HCT116 (cell line): ENCODE data around the gene FOXO3. TPM values are rescaled to one million over a fixed set of nuclear protein-coding genes. Genes with fewer than 3 reads are reported as not detected.

Experiments
- ATAC-seq: fragments of 200-7000 bp; cut with Tn5 transposase; 2 replicates; pipeline ENCODE4 v1.9.1; 2020; ENCODE audit warnings: mild to moderate bottlenecking, moderate library complexity
- BruUV-seq: library from RNA; stranded (reverse); fragments of 400-500 nt; replicated peaks from 2 replicates; lab custom pipeline; 2021; lab: Mats Ljungman, UMichigan
- CTCF ChIA-PET: fragments of 300-600 bp; sonication (Branson Sonifier 250); formaldehyde crosslinking; loops from one replicate; lab custom pipeline; 2021; ENCODE audit warnings: antibody characterized with exemption; lab: Charles Lee
- POLR2A ChIA-PET: fragments of 300-600, 350-600 bp; sonication (Branson Sonifier 250); formaldehyde crosslinking; loops from one replicate; lab custom pipeline; 2021; ENCODE audit warnings: antibody characterized with exemption; lab: Charles Lee
- RAD21 ChIA-PET, 2 experiments: fragments of 300-600 bp; sonication (Branson Sonifier 250); formaldehyde crosslinking; loops; one replicate each; lab custom pipeline; 2023; ENCODE audit warnings: low total read pairs in 2 of 2; ENCODE audit not compliant: uncharacterized antibody in 2 of 2, unreplicated experiment in 2 of 2, low non-redundant PET in 1 of 2; lab: Charles Lee
- DNase-seq: peaks from one replicate; pipeline ENCODE4 v3.0.0-alpha.2; 2010; ENCODE audit warnings: low read depth, low spot score
- H2AFZ ChIP-seq: fragments of 200-600 bp; shearing (Covaris generic), sonication (generic); 2 replicates; pipeline ENCODE4 v1.6.1; 2017; ENCODE audit warnings: low read depth, mixed run types, mixed read lengths, antibody characterized with exemption, low read length; ENCODE audit not compliant: poor library complexity, severe bottlenecking
- H3K27ac ChIP-seq: 2 replicates; pipeline ENCODE4 v1.5.1; 2012; ENCODE audit warnings: low read depth, low read length
- H3K27me3 ChIP-seq: fragments of 200-600 bp; sonication (generic); 2 replicates; pipeline ENCODE4 v1.6.1; 2016; ENCODE audit warnings: mixed run types, low read length, mixed read lengths; ENCODE audit not compliant: insufficient read depth
- H3K36me3 ChIP-seq, 2 experiments: fragments of 200-500 bp in 1 of 2; fragments of 200-600 bp in 1 of 2; sonication (Bioruptor generic) in 1 of 2; sonication (generic) in 1 of 2; 2 replicates each; pipeline versions ENCODE4 v1.5.1 to v1.6.1; 2014 to 2016; ENCODE audit warnings: low read length in 2 of 2, inconsistent platforms in 1 of 2, mixed read lengths in 1 of 2, mixed run types in 1 of 2; ENCODE audit not compliant: insufficient read depth in 2 of 2, control insufficient read depth in 1 of 2
- H3K4me1 ChIP-seq, 2 experiments: fragments of 200-600 bp in 1 of 2; sonication (generic) in 1 of 2; 2 replicates each; pipeline versions ENCODE4 v1.5.1 to v1.6.1; 2012 to 2017; ENCODE audit warnings: low read length in 2 of 2, inconsistent platforms in 1 of 2, mild to moderate bottlenecking in 1 of 2, mixed read lengths in 1 of 2, mixed run types in 1 of 2, moderate library complexity in 1 of 2; ENCODE audit not compliant: insufficient read depth in 2 of 2, control insufficient read depth in 1 of 2
- H3K4me2 ChIP-seq: fragments of 200-600 bp; sonication (generic); 2 replicates; pipeline ENCODE4 v1.6.1; 2017; ENCODE audit warnings: mixed run types, low read length, mixed read lengths
- H3K4me3 ChIP-seq, 2 experiments: fragments of 200-600 bp in 1 of 2; sonication (generic) in 1 of 2; replicated peaks in 1 of 2; 2 replicates each; pipeline ENCODE4 v1.5.1; 2011 to 2016; ENCODE audit warnings: low read length in 2 of 2, control low read depth in 1 of 2, low read depth in 1 of 2, mild to moderate bottlenecking in 1 of 2, mixed read lengths in 1 of 2, mixed run types in 1 of 2
- H3K79me2 ChIP-seq: fragments of 200-600 bp; sonication (generic); 2 replicates; pipeline ENCODE4 v1.6.1; 2017; ENCODE audit warnings: mild to moderate bottlenecking, mixed run types, low read length, moderate library complexity, mixed read lengths; ENCODE audit not compliant: insufficient read depth
- H3K9ac ChIP-seq: fragments of 200-600 bp; sonication (generic); 2 replicates; pipeline ENCODE4 v1.6.1; 2016; ENCODE audit warnings: low read length, mixed read lengths
- H3K9me2 ChIP-seq: fragments of 200-600 bp; sonication (generic), shearing (Covaris generic); 2 replicates; pipeline ENCODE4 v1.6.1; 2017; ENCODE audit warnings: mixed run types, mild to moderate bottlenecking, moderate library complexity; ENCODE audit not compliant: insufficient read depth
- H3K9me3 ChIP-seq, 2 experiments: fragments of 200-500 bp in 1 of 2; fragments of 200-600 bp in 1 of 2; sonication (Bioruptor generic) in 1 of 2; sonication (generic) in 1 of 2; 2 replicates each; pipeline ENCODE4 v1.6.1; 2014 to 2017; ENCODE audit warnings: low read length in 2 of 2, mixed read lengths in 2 of 2, inconsistent platforms in 1 of 2, low read depth in 1 of 2, mild to moderate bottlenecking in 1 of 2, mixed run types in 1 of 2, moderate library complexity in 1 of 2; ENCODE audit not compliant: control insufficient read depth in 1 of 2, insufficient read depth in 1 of 2
- H4K20me1 ChIP-seq: fragments of 200-600 bp; sonication (generic), shearing (Covaris generic); 2 replicates; pipeline ENCODE4 v1.6.1; 2017; ENCODE audit warnings: mixed run types, mild to moderate bottlenecking, moderate library complexity; ENCODE audit not compliant: insufficient read depth
- CBX3 ChIP-seq: IDR thresholded peaks from 2 replicates; pipeline ENCODE4 v1.6.1; 2012; ENCODE audit warnings: low read depth
- YY1 ChIP-seq: IDR thresholded peaks from 2 replicates; pipeline ENCODE4 v1.6.1; 2011; ENCODE audit warnings: low read length, low read depth, moderate library complexity, mild to moderate bottlenecking; ENCODE audit not compliant: insufficient replicate concordance; ENCODE audit errors: extremely low read depth
- intact Hi-C: fragments of 100-400 bp; cut with micrococcal nuclease; formaldehyde crosslinking; loops from 2 replicates; pipeline ENCODE4 v1.10.0; 2022
- total RNA-seq: library from RNA; stranded (reverse); gene quantifications from one replicate; pipeline ENCODE4 v1.2.1, GENCODE V29; 2021; ENCODE audit not compliant: unreplicated experiment
- TF ChIP-seq, protein P1 (sequence below), 3 experiments: fragments of 200-600 bp in 1 of 3; sonication (generic) in 1 of 3; IDR thresholded peaks in 2 of 3; conservative IDR thresholded peaks in 1 of 3; 2 replicates each; pipeline ENCODE4 v1.5.1; 2012 to 2017; ENCODE audit warnings: low read depth in 2 of 3, low read length in 2 of 3, antibody characterized with exemption in 1 of 3, borderline replicate concordance in 1 of 3, control low read depth in 1 of 3, mild to moderate bottlenecking in 1 of 3, mixed read lengths in 1 of 3, mixed run types in 1 of 3, moderate library complexity in 1 of 3; ENCODE audit not compliant: insufficient read depth in 1 of 3
- TF ChIP-seq, protein P2 (sequence below): IDR thresholded peaks from 2 replicates; pipeline ENCODE4 v1.6.1; 2011; ENCODE audit warnings: mild to moderate bottlenecking, low read length, moderate library complexity; ENCODE audit not compliant: insufficient replicate concordance; ENCODE audit errors: extremely low read depth

The FOXO3 gene
- total RNA-seq, 1 experiment from 2014 or later = 40.0 TPM

DNA sequence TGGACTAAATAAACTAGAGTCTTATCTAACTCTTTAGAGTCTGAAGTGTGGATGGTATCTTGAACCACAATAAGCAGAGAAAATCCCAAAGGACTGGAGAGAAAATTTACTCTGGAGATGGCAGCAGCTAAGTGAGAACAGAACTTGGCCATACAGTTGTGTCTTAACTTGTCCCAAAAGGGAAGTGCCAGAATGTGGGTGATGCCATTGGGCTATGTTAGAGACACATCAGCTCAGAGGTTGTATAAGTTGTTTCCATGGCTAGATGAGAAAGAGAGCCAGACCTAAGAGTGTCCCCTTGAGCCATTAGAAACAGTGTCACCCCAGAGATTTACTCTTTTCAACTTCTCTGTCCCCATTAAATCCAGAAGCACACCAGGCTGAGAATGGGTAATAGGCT lies 36.2 kb downstream of the FOXO3 start:
- ATAC-seq = no peak
- peaks cover 6 to 10% of the 10 kb centered on the region in 2 experiments for H3K4me1 ChIP-seq
- peaks cover 3% of the 10 kb centered on the region; the same call in 1 of the 2 replicates for H4K20me1 ChIP-seq
- no peaks in the 10 kb centered on the region for H3K9me2 ChIP-seq
- intact Hi-C loops = no loop called here
- BruUV-seq = no TSS peak
- H3K4me2 ChIP-seq = no peak overlapping the region
- no peak overlapping the region for H2AFZ ChIP-seq
- peaks cover 91% of the 10 kb centered on the region for H3K79me2 ChIP-seq
- no peak for DNase-seq
- no peak overlapping the region for H3K27ac ChIP-seq
- TF ChIP-seq, protein P1, sequence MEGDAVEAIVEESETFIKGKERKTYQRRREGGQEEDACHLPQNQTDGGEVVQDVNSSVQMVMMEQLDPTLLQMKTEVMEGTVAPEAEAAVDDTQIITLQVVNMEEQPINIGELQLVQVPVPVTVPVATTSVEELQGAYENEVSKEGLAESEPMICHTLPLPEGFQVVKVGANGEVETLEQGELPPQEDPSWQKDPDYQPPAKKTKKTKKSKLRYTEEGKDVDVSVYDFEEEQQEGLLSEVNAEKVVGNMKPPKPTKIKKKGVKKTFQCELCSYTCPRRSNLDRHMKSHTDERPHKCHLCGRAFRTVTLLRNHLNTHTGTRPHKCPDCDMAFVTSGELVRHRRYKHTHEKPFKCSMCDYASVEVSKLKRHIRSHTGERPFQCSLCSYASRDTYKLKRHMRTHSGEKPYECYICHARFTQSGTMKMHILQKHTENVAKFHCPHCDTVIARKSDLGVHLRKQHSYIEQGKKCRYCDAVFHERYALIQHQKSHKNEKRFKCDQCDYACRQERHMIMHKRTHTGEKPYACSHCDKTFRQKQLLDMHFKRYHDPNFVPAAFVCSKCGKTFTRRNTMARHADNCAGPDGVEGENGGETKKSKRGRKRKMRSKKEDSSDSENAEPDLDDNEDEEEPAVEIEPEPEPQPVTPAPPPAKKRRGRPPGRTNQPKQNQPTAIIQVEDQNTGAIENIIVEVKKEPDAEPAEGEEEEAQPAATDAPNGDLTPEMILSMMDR (IDR thresholded peaks at IDR 0.05 in 2 of 3, conservative IDR thresholded peaks at IDR 0.05 in 1 of 3; ENCODE audit: borderline replicate concordance in 1 of 3, insufficient read depth in 1 of 3, low read depth in 2 of 3, low read length in 2 of 3) = no peak
- no peak for TF ChIP-seq YY1
- no peaks in the 10 kb centered on the region for H3K9me3 ChIP-seq
- RAD21 ChIA-PET = no interaction called here
- POLR2A ChIA-PET = no interaction called here
- H3K27me3 ChIP-seq = no peaks in the 10 kb centered on the region
- CTCF ChIA-PET = no interaction called here
- no peaks in the 10 kb centered on the region for H3K36me3 ChIP-seq
- H3K4me3 ChIP-seq = no peak overlapping the region
- H3K9ac ChIP-seq = no peak overlapping the region

DNA sequence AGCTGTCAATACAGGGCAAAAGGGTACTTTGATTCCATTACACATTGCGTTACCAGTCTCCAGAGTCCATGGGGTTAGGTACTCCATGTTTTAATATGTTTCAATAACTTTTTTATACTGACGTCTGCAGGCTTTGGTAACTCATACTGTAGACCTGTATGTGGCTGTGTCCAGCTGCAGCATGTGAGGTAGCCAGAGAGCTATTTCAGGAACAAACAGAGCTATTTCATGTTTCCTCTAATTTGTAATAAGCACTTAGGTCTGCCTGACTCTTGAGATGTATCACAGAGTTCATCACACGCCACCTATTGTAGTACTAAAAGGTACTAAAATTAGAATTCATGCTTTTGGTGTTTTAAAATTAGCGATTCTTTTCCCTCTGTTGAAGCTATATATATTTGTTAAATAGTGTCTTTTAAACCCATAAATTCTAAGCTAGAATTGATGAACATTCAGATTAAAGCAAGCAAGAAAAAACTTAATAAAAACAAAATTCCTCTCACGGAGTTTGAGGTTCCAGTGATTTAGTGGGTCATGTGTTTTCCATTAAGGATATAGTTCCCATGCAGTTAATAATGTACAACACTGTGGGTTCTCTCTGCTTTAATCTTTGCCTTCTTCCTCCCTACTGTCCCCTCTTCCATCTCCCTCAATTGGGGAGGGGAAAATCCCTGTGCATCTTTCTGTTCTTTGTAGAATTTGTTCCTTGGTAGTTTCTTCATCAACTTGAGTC lies 37.0 kb downstream of the FOXO3 start:
- H3K36me3 ChIP-seq = no peaks in the 10 kb centered on the region
- BruUV-seq = no TSS peak
- peaks cover 90% of the 10 kb centered on the region for H3K79me2 ChIP-seq
- TF ChIP-seq, protein P2, sequence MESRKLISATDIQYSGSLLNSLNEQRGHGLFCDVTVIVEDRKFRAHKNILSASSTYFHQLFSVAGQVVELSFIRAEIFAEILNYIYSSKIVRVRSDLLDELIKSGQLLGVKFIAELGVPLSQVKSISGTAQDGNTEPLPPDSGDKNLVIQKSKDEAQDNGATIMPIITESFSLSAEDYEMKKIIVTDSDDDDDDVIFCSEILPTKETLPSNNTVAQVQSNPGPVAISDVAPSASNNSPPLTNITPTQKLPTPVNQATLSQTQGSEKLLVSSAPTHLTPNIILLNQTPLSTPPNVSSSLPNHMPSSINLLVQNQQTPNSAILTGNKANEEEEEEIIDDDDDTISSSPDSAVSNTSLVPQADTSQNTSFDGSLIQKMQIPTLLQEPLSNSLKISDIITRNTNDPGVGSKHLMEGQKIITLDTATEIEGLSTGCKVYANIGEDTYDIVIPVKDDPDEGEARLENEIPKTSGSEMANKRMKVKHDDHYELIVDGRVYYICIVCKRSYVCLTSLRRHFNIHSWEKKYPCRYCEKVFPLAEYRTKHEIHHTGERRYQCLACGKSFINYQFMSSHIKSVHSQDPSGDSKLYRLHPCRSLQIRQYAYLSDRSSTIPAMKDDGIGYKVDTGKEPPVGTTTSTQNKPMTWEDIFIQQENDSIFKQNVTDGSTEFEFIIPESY = no peak
- TF ChIP-seq CBX3 = no peak
- H3K9me3 ChIP-seq = no peaks in the 10 kb centered on the region
- ChIA-PET CTCF (no interaction called here), RAD21 (no interaction called here), POLR2A (no interaction called here)
- no peak overlapping the region for H3K4me3 ChIP-seq
- H3K4me2 ChIP-seq = no peak overlapping the region
- peaks cover 0 to 2% of the 10 kb centered on the region in 2 experiments; a peak in 1 of 4 replicates for H3K4me1 ChIP-seq
- peaks cover 3% of the 10 kb centered on the region; the same call in 1 of the 2 replicates for H4K20me1 ChIP-seq
- no peak overlapping the region for H3K27ac ChIP-seq
- DNase-seq (no peak), ATAC-seq (no peak)
- H3K27me3 ChIP-seq = no peaks in the 10 kb centered on the region
- intact Hi-C loops = no loop called here
- H3K9ac ChIP-seq = no peak overlapping the region
- H3K9me2 ChIP-seq = no peaks in the 10 kb centered on the region
- no peak overlapping the region for H2AFZ ChIP-seq
